HepG2 (cell line): ENCODE measurements around the gene ARMH1. TPM values are rescaled to one million over a fixed set of nuclear protein-coding genes. Genes with fewer than 3 reads are reported as not detected.

ENCODE experiments used
- CHD4 ChIP-seq: fragments of 200-600 bp; sonication (generic); IDR thresholded peaks from 2 replicates; pipeline ENCODE4 v1.7.0; 2017; ENCODE audit warnings: mild to moderate bottlenecking, low read length, borderline replicate concordance
- CREBL2 ChIP-seq: sonication (generic); formaldehyde crosslinking; IDR thresholded peaks from 2 replicates; pipeline ENCODE4 v1.8.1; 2023; ENCODE audit warnings: missing genetic modification reagents, mild to moderate bottlenecking, borderline replicate concordance
- EHMT2 ChIP-seq: fragments of 200-600 bp; sonication (generic); IDR thresholded peaks from 2 replicates; pipeline ENCODE4 v1.7.0; 2017; ENCODE audit warnings: antibody characterized with exemption, low read depth, low read length, borderline replicate concordance
- KLF15 ChIP-seq: sonication (generic); formaldehyde crosslinking; IDR thresholded peaks from 2 replicates; pipeline ENCODE4 v1.8.1; 2023; ENCODE audit warnings: borderline replicate concordance, mild to moderate bottlenecking, inconsistent platforms, missing genetic modification reagents, mixed read lengths
- MTA1 ChIP-seq: sonication (generic); formaldehyde crosslinking; IDR thresholded peaks from 2 replicates; pipeline ENCODE4 v1.4.0; 2020; ENCODE audit warnings: missing genetic modification reagents, mild to moderate bottlenecking, borderline replicate concordance
- NR3C1 ChIP-seq: sonication (generic); formaldehyde crosslinking; IDR thresholded peaks from 2 replicates; pipeline ENCODE4 v1.4.0; 2020; ENCODE audit warnings: missing genetic modification reagents
- PHB2 ChIP-seq: fragments of 450-650 bp; IDR thresholded peaks from 2 replicates; pipeline ENCODE4 v1.6.1; 2018; ENCODE audit not compliant: partially characterized antibody
- PRDM4 ChIP-seq: sonication (generic); formaldehyde crosslinking; IDR thresholded peaks from 2 replicates; pipeline ENCODE4 v1.9.0; 2021; ENCODE audit warnings: missing genetic modification reagents, borderline replicate concordance
- RELA ChIP-seq: sonication (generic); formaldehyde crosslinking; IDR thresholded peaks from 2 replicates; pipeline ENCODE4 v1.4.0; 2020; ENCODE audit warnings: missing genetic modification reagents
- SRY ChIP-seq: sonication (generic); formaldehyde crosslinking; IDR thresholded peaks from 2 replicates; pipeline ENCODE4 v1.8.0; 2022; ENCODE audit warnings: mild to moderate bottlenecking, missing genetic modification reagents
- TMF1 ChIP-seq: sonication (generic); formaldehyde crosslinking; IDR thresholded peaks from 2 replicates; pipeline ENCODE4 v1.8.1; 2022; ENCODE audit warnings: low read depth, missing genetic modification reagents
- ZKSCAN1 ChIP-seq: fragments of 150-350 bp; IDR thresholded peaks from 2 replicates; pipeline ENCODE4 v1.6.1; 2014; ENCODE audit warnings: low read length
- ZNF232 ChIP-seq: sonication (generic); formaldehyde crosslinking; IDR thresholded peaks from 2 replicates; pipeline ENCODE4 v1.4.0; 2020; ENCODE audit warnings: missing genetic modification reagents, borderline replicate concordance
- ZNF513 ChIP-seq: sonication (generic); formaldehyde crosslinking; conservative IDR thresholded peaks from 2 replicates; pipeline ENCODE4 v1.5.0; 2020; ENCODE audit warnings: missing genetic modification reagents
- ZNF724P ChIP-seq: sonication (generic); formaldehyde crosslinking; IDR thresholded peaks from 2 replicates; pipeline ENCODE4 v1.8.0; 2022; ENCODE audit warnings: missing genetic modification reagents, borderline replicate concordance
- ZSCAN31 ChIP-seq: sonication (generic); formaldehyde crosslinking; IDR thresholded peaks from 2 replicates; pipeline ENCODE4 v1.5.0; 2020; ENCODE audit warnings: low read depth, mild to moderate bottlenecking, missing genetic modification reagents
- polyA plus RNA-seq, 8 experiments: library from polyadenylated mRNA; depleted of rRNA in 3 of 8; stranded (reverse) in 7 of 8; unstranded in 1 of 8; fragments of >200 nt; fragmentation: Illumina TruSeq in 4 of 8; extraction: Trizol in 4 of 8; gene quantifications; 2 replicates each; pipeline versions ENCODE4 v1.2.1 to v1.2.3, GENCODE V29; 2011 to 2016; ENCODE audit warnings: low read depth in 4 of 8, missing spikeins in 1 of 8, mixed read lengths in 1 of 8; ENCODE audit not compliant: insufficient read depth in 1 of 8
- total RNA-seq, 5 experiments: library from RNA; depleted of rRNA; stranded (reverse); fragments of >200 nt; fragmentation: Illumina TruSeq; extraction: Trizol; gene quantifications; 2 replicates each; pipeline ENCODE4 v1.2.3, GENCODE V29; 2016; ENCODE audit warnings: low read depth in 1 of 5
- TF ChIP-seq, protein P1 (sequence below): sonication (generic); formaldehyde crosslinking; IDR thresholded peaks from 2 replicates; pipeline ENCODE4 v1.4.0; 2020; ENCODE audit warnings: low read depth, mild to moderate bottlenecking, missing genetic modification reagents
- TF ChIP-seq, protein P2 (sequence below): sonication (generic); formaldehyde crosslinking; IDR thresholded peaks from 2 replicates; pipeline ENCODE4 v1.8.0; 2022; ENCODE audit warnings: mild to moderate bottlenecking, missing genetic modification reagents
- TF ChIP-seq, protein P3 (sequence below): sonication (generic); formaldehyde crosslinking; conservative IDR thresholded peaks from 2 replicates; pipeline ENCODE4 v1.4.0; 2020; ENCODE audit warnings: missing genetic modification reagents

ARMH1 gene
- total and polyA plus RNA-seq, 2 of the 13 experiments (the other 11 are each of a cell fraction or from before 2014, with no cell fraction given): 0.69 TPM; not detected in 1

DNA sequence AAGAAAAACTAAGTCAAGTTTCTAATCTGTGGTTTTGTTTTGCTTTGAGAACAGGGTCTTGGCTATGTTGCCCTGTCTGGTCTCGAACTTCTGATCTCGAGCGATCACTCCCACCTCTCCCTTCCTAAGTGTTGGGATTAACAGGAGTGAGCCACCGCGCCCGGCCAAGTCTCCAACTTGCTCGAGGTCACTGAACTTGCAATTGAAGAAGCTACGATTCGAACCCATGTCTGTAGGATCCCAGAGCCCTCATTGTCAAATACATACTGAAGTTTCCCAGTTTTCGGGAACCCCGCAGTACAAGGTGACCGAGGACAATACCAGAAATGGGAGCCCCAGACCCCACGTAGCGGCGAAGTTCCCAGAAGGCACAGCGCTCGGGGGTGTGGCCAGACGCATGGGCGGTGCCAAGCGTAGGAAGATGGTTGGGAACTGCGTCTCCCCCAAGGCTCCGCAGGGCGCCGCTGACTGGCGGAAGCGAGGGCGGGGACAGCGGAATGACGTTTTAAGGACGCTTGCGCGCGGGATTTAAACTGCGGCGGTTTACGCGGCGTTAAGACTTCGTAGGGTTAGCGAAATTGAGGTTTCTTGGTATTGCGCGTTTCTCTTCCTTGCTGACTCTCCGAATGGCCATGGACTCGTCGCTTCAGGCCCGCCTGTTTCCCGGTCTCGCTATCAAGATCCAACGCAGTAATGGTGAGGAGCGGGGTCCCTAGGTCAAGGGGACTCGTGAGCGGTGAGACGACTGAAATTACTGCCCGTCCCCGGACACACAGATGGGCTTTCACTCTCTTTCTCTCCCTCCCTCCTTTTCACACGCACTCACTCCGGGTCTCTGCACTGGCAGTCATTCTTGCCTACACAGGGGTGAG is 65.0 kb downstream of the ARMH1 start, which contains the start of gene KIF2C (continued):
- TF ChIP-seq RELA (CRISPR knock-in tag): no peak
- no peak for TF ChIP-seq EHMT2
- TF ChIP-seq SRY (CRISPR knock-in tag): no peak; the same call in 1 of the 2 replicates
- TF ChIP-seq, protein P1, sequence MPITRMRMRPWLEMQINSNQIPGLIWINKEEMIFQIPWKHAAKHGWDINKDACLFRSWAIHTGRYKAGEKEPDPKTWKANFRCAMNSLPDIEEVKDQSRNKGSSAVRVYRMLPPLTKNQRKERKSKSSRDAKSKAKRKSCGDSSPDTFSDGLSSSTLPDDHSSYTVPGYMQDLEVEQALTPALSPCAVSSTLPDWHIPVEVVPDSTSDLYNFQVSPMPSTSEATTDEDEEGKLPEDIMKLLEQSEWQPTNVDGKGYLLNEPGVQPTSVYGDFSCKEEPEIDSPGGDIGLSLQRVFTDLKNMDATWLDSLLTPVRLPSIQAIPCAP (CRISPR knock-in tag): no peak
- no peak for TF ChIP-seq CREBL2 (CRISPR knock-in tag)
- TF ChIP-seq TMF1 (CRISPR knock-in tag): no peak; the same call in 1 of the 2 replicates
- no peak for TF ChIP-seq MTA1 (CRISPR knock-in tag)
- TF ChIP-seq PHB2: no peak
- peak; percentile 77; the same call in 1 of the 2 replicates for TF ChIP-seq ZSCAN31
- TF ChIP-seq PRDM4 (CRISPR knock-in tag): no peak
- 0 out of 2 replicates have a peak, but pooled peaks have one; percentile 48 for TF ChIP-seq ZNF724P (CRISPR knock-in tag)
- TF ChIP-seq CHD4: peak; percentile 95
- no peak for TF ChIP-seq ZNF513 (CRISPR knock-in tag)
- TF ChIP-seq KLF15: peak; percentile 36; the same call in 1 of the 2 replicates
- no peak for TF ChIP-seq ZKSCAN1
- 0 out of 2 replicates have a peak, but pooled peaks have one; percentile 59 for TF ChIP-seq ZNF232 (CRISPR knock-in tag)
- TF ChIP-seq, protein P2, sequence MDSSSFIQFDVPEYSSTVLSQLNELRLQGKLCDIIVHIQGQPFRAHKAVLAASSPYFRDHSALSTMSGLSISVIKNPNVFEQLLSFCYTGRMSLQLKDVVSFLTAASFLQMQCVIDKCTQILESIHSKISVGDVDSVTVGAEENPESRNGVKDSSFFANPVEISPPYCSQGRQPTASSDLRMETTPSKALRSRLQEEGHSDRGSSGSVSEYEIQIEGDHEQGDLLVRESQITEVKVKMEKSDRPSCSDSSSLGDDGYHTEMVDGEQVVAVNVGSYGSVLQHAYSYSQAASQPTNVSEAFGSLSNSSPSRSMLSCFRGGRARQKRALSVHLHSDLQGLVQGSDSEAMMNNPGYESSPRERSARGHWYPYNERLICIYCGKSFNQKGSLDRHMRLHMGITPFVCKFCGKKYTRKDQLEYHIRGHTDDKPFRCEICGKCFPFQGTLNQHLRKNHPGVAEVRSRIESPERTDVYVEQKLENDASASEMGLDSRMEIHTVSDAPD (CRISPR knock-in tag): peak; percentile 73; the same call in 1 of the 2 replicates
- no peak for TF ChIP-seq NR3C1 (CRISPR knock-in tag)
- TF ChIP-seq, protein P3, sequence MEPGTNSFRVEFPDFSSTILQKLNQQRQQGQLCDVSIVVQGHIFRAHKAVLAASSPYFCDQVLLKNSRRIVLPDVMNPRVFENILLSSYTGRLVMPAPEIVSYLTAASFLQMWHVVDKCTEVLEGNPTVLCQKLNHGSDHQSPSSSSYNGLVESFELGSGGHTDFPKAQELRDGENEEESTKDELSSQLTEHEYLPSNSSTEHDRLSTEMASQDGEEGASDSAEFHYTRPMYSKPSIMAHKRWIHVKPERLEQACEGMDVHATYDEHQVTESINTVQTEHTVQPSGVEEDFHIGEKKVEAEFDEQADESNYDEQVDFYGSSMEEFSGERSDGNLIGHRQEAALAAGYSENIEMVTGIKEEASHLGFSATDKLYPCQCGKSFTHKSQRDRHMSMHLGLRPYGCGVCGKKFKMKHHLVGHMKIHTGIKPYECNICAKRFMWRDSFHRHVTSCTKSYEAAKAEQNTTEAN (CRISPR knock-in tag): no peak
